ENCODE measurements around the gene ADAM17.
"Not testable (repeated sequence)": the region's sequence is repeated elsewhere in the genome, so short reads cannot be mapped to it uniquely, and the experiment has no call there.

ADAM17 gene

GRCh38 chr2:9555297-9556120, at the start of gene ADAM17:
Gene ADAM17, minus strand, starts transcription at chr2:9555830. Its CDS starts 225 bp downstream, at chr2:9555605.
- DNase-seq, result peak; percentile 78 to 95 (median 91)
- intact Hi-C loops (cut with DNase I), result loop anchor here (5.0 to 10.0 kb wide), 3 partner anchors 77 to 348 kb away; partner anchors contain the start of genes ASAP2, IAH1 and YWHAQ

- DNase-seq, result no peak
- intact Hi-C loops (cut with DNase I), result no loop called here
These were observed 46.8 kb upstream of the ADAM17 start for GRCh38 chr2:9602412-9602811.

DNA sequence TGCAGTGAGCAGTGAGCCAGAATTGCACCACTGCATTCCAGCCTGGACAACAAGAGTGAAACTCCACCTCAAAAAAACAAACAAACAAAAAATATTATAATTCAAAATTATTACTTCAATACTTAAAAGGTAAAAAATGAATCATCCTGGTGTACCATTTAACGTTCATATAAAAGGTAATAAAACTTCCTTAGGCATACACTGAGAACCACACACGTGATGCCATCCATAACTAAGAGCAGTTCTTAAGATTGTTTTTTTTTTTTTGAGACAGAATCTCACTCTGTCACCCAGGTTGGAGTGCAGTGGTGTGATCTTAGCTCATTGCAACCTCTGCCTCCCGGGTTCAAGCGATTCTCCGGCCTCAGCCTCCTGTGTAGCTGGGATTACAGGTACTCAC, 45.8 kb upstream of the ADAM17 start:
- DNase-seq, result no peak
- intact Hi-C loops (cut with DNase I), result no loop called here

- DNase-seq, result no peak
- intact Hi-C loops (cut with DNase I), result no loop called here
These were observed 43.8 kb upstream of the ADAM17 start for GRCh38 chr2:9599430-9599829.

DNA sequence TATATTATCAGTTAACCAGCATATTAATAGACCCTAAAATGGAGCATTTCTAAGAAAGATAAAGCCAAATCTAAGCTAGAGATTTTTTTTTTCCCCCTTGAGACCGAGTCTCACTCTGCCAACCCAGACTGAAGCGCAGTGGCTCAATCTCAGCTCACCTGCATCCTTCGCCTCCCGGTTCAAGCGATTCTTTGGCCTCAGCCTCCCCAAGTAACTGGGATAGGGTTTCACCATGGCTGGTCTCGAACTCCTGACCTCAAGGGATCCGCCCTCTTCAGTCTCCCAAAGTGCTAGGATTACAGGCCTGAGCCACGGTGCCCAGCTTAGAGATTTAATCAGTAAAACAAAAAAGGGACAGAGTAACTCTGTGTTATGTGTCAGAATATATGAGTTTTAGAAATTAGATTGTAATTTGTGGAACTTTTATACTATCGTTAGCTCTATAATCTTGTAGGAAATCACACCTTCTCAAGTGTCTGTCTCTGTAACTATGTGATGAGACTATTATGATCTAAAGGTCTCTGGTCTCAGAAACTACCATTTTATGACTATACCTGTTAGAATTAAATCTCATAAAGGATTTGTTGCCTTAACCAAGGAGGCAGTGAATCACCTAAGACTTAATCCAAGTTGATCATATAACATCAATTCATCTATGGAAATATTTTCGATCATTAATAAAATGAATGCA, 41.1 kb upstream of the ADAM17 start:
- intact Hi-C loops (cut with DNase I), result no loop called here
- DNase-seq, result no peak

- intact Hi-C loops (cut with DNase I), result no loop called here
These were observed 40.1 kb upstream of the ADAM17 start for GRCh38 chr2:9595746-9596145.

GRCh38 chr2:9595256-9595655, 39.6 kb upstream of the ADAM17 start:
- intact Hi-C loops (cut with DNase I); DNase-seq: not testable (repeated sequence)

More at GRCh38 chr2:9595746-9596145, 40.1 kb upstream of the ADAM17 start:
- DNase-seq, result no peak

GRCh38 chr2:9594366-9595054, 38.9 kb upstream of the ADAM17 start:
- intact Hi-C loops (cut with DNase I), result no loop called here
- no peak for DNase-seq

GRCh38 chr2:9593925-9594324, 38.3 kb upstream of the ADAM17 start:
- no peak for DNase-seq
- intact Hi-C loops (cut with DNase I), result no loop called here

GRCh38 chr2:9592699-9593098, 37.1 kb upstream of the ADAM17 start:
- intact Hi-C loops (cut with DNase I), result no loop called here
- DNase-seq, result no peak

DNA sequence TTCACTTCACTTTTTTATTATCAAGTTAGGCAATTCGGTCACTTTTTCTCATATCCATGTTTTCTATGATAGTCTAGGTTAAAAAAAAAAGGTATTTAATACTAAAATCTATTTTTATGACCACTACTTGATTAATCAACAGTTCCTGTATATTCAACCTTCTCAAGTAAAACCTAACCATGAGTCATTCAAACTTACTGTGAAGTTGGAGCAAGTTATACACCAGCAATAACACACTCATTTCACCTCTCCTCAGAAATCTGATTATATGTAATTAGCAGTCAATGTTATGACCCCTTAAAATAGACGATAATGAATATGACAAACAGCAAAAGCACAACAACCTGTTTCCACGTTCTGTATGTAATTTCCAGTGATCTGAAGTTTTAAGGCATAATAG, 35.0 kb upstream of the ADAM17 start:
- intact Hi-C loops (cut with DNase I), result no loop called here
- DNase-seq, result no peak

GRCh38 chr2:9586465-9586864, 30.8 kb upstream of the ADAM17 start:
- DNase-seq, result no peak
- intact Hi-C loops (cut with DNase I), result no loop called here

- intact Hi-C loops (cut with DNase I), result no loop called here
- DNase-seq, result no peak
These were observed 29.9 kb upstream of the ADAM17 start for GRCh38 chr2:9585486-9585885.

DNA sequence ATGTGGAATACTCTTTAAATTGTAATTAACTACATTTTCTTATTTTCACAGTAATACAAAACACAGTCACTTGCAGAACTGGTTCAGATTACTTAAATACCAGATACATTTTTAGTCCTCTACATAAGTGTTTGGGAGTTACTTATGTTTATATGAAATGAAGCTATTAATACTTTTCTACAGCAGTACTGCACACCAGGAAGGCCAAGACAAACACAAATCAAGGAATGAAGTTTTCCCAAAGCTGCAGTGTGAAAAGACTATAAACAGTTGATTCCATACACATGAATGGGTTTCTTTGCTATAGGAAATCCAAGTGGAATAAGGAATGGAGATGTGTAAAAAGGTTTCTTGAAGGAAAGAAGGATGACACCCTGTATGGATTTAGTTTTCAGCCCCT, 29.3 kb upstream of the ADAM17 start:
- not testable (repeated sequence) for DNase-seq

GRCh38 chr2:9582624-9583023, 27.0 kb upstream of the ADAM17 start:
- no peak for DNase-seq
- intact Hi-C loops (cut with DNase I), result no loop called here

More for the DNA sequence above, 29.3 kb upstream of the ADAM17 start:
- intact Hi-C loops (cut with DNase I), result not testable (repeated sequence)

GRCh38 chr2:9578467-9579235, 23.0 kb upstream of the ADAM17 start:
- intact Hi-C loops (cut with DNase I), result no loop called here
- DNase-seq, result no peak

- DNase-seq, result no peak
- intact Hi-C loops (cut with DNase I), result no loop called here
These were observed 18.7 kb upstream of the ADAM17 start for GRCh38 chr2:9574331-9574730.

DNA sequence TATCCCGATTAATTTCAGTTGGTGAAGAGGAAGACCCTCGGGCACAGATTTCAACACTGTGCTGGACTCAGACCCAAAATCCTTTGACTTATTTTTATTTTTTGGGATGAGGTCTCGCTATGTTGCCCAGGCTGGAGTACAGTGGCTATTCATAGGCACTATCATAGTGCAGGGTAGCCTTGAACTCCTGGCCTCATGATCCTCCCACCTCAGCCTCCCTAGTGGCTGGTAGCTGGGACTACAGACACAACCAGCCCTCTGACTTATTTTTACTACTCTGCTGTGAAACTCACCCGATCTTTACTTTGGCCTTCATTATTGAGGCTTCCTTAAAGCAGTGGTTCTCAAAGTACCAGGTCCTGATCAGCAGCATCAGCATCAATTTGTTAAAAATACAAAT, 18.2 kb upstream of the ADAM17 start:
- DNase-seq, result no peak
- intact Hi-C loops (cut with DNase I), result no loop called here

DNA sequence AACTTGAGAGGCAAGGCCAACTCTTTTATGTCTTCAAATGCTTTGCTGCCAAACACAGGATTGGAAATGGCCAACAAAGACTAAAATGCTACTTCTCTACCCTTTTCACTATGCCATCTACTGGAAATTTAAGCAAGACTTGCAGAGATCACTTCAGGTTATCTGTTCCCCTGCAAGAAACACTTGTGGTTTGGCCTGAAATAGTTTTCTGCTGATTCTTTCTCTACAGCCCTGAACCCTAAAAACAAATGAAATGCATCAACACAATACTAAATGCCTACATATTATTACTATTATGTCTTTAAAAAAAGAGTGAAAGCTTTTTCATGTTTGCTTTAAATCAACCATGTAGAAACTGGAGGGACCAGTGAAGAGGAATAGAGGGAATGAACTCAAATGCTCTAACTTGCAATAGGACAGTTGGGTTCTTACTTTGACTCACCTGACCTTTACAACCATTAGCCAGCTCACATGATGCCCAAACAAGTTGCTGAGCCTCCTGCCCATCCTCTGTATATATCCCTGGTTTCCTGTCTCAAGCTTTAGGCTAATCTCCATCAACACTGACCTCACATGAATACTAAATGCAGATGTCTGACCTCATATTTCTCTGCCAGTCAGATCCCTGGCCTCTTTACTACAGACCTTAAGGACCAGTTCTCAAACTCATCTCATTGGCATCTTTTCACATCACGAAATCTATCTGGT, 17.5 kb upstream of the ADAM17 start:
- DNase-seq, result no peak
- intact Hi-C loops (cut with DNase I), result no loop called here
